ENCODE results near the gene SLC1A2. TPM values are rescaled to one million over a fixed set of nuclear protein-coding genes. Genes with fewer than 3 reads are reported as not detected.
A peak's percentile ranks its signal among the peaks of the same experiment; 100 is the strongest.

The SLC1A2 gene
- total RNA-seq, 4 donors from 2014 or later: 0.05 to 1.2 (median 0.54) TPM

- no peak overlapping the region for H3K27ac ChIP-seq
- no peak overlapping the region for H3K4me3 ChIP-seq (replicated peaks in 1 of 3)
- no peaks in the 10 kb centered on the region for H3K9me3 ChIP-seq
- no peak for DNase-seq
- intact Hi-C loops (cut with DNase I): no loop called here
- no peaks in the 10 kb centered on the region for H3K27me3 ChIP-seq
- H3K4me1 ChIP-seq: no peaks in the 10 kb centered on the region
- no peaks in the 10 kb centered on the region for H3K36me3 ChIP-seq
- TF ChIP-seq CTCF (IDR thresholded peaks at IDR 0.05): no peak
- TF ChIP-seq POLR2A (IDR thresholded peaks at IDR 0.05): no peak
- 73 to 87% methylated on average over 7 of the region's 7 CpGs for WGBS, 2 donors
Observed at GRCh38 chr11:35313066-35313759, 106.1 kb downstream of the SLC1A2 start.

GRCh38 chr11:35311331-35311730 lies 108.0 kb downstream of the SLC1A2 start:
- no peak overlapping the region for H3K4me3 ChIP-seq (replicated peaks in 1 of 3)
- no peak overlapping the region for H3K27ac ChIP-seq
- intact Hi-C loops (cut with DNase I): no loop called here
- DNase-seq: no peak
- H3K27me3 ChIP-seq: no peaks in the 10 kb centered on the region
- no peaks in the 10 kb centered on the region for H3K4me1 ChIP-seq
- no peaks in the 10 kb centered on the region for H3K36me3 ChIP-seq
- no peaks in the 10 kb centered on the region for H3K9me3 ChIP-seq
- TF ChIP-seq CTCF (IDR thresholded peaks at IDR 0.05) (no peak), POLR2A (IDR thresholded peaks at IDR 0.05) (no peak)
- 93% methylated on average over 3 of the region's 3 CpGs for WGBS, 2 donors

- intact Hi-C loops (cut with DNase I): no loop called here
- peaks cover 0 to 8% of the 10 kb centered on the region in 2 donors for H3K4me1 ChIP-seq
- no peaks in the 10 kb centered on the region for H3K9me3 ChIP-seq
- 87 to 91% methylated on average over 9 of the region's 9 CpGs for WGBS, 2 donors
- DNase-seq: no peak
- no peaks in the 10 kb centered on the region for H3K36me3 ChIP-seq
- TF ChIP-seq POLR2A (IDR thresholded peaks at IDR 0.05): no peak
- TF ChIP-seq CTCF (IDR thresholded peaks at IDR 0.05): no peak
- H3K27me3 ChIP-seq: no peaks in the 10 kb centered on the region
- no peak overlapping the region for H3K4me3 ChIP-seq (replicated peaks in 1 of 3)
- no peak overlapping the region for H3K27ac ChIP-seq
Observed at GRCh38 chr11:35308157-35308556, 111.2 kb downstream of the SLC1A2 start.

- intact Hi-C loops (cut with DNase I): no loop called here
- H3K4me3 ChIP-seq (replicated peaks in 1 of 3): no peak overlapping the region
- H3K9me3 ChIP-seq: no peaks in the 10 kb centered on the region
- no peaks in the 10 kb centered on the region for H3K27me3 ChIP-seq
- H3K4me1 ChIP-seq: peaks cover 0 to 8% of the 10 kb centered on the region in 2 donors
- no peak overlapping the region for H3K27ac ChIP-seq
- no peak for DNase-seq
- 90 to 97% methylated on average over 4 of the region's 4 CpGs for WGBS, 2 donors
- TF ChIP-seq CTCF (IDR thresholded peaks at IDR 0.05) (no peak), POLR2A (IDR thresholded peaks at IDR 0.05) (no peak)
- no peaks in the 10 kb centered on the region for H3K36me3 ChIP-seq
Observed at GRCh38 chr11:35307221-35307621, 112.1 kb downstream of the SLC1A2 start.

GRCh38 chr11:35305670-35306382 lies 113.5 kb downstream of the SLC1A2 start:
- H3K4me1 ChIP-seq: peaks cover 0 to 8% of the 10 kb centered on the region in 2 donors
- H3K27me3 ChIP-seq: no peaks in the 10 kb centered on the region
- H3K9me3 ChIP-seq: no peaks in the 10 kb centered on the region
- TF ChIP-seq CTCF (IDR thresholded peaks at IDR 0.05) (peak; percentile 32 to 85 (median 60)), POLR2A (IDR thresholded peaks at IDR 0.05) (no peak)
- 67 to 69% methylated on average over 14 of the region's 14 CpGs for WGBS, 2 donors
- intact Hi-C loops (cut with DNase I): no loop called here
- no peak overlapping the region for H3K4me3 ChIP-seq (replicated peaks in 1 of 3)
- H3K36me3 ChIP-seq: no peaks in the 10 kb centered on the region
- H3K27ac ChIP-seq: no peak overlapping the region
- DNase-seq: peak; percentile 54 to 65

All from thyroid gland (tissue), 4 donors.